HPDE6-E6E7 (cell line): ENCODE measurements around the gene RWDD2A.

Experiments used
- DNase-seq: peaks from one replicate; pipeline ENCODE4 v3.0.0; 2011; ENCODE audit warnings: missing footprints; ENCODE audit errors: extremely low spot score

The RWDD2A gene

DNA sequence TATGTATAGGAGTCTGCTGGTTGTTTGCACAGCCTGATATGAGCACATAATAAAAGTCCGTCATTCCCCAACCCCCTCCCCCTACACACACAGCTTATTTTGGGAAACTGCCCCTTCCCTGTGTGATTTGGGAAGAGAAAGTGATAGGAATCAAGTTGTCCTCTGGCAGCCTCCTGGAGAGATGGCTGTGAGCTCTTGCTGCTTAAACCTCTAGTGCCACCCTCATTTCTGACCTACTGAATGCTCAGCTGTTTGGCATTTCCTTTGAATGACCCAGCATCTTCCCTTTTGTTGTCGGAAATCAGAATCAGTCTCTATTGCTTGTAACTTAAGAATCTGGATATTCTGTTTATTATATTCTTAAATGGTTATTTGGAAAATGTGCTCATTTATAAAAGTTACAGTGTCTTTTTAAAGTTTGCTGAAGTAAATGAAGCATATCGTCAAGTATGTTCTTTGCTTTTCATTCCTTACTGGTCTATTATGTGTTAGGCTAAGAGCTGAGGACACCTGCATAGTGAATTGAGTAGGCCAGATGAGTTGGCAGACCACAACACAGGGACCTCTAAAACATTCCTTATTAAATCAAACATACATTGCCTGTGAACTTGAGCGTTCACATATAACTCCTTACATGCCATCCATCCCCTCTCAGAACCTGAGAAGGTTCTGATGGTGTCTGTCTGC is 5.5 kb downstream of the RWDD2A start:
- no peak for DNase-seq

DNA sequence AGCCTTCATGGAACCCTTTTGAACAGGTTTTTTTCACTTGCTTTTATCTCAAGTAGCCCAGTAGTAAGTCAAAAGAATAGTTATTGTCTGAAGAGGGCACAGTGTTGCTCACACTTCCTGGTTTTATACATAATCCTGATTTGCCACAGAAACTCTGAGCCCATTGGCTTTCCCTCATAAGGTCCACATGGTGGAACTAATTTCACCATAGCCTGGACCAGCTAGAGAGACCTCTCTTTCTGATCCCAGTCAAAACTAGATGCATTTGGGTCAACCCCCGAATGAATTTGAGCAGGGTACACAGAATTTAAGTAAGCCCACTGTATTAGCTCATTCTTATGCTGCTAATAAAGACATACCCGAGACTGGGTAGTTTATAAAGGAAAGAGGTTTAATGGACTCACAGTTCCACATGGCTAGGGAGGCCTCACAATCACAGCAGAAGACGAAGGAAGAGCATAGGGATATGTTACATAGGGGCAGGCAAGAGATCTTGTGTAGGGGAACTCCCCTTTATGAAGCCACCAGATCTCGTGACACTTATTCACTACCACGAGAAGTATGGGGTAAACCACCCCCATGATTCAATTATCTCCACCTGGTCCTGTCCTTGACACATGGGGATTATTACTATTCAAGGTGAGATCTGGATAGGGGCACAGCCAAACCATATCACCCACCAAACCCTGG is 6.2 kb downstream of the RWDD2A start:
- no peak for DNase-seq

DNA sequence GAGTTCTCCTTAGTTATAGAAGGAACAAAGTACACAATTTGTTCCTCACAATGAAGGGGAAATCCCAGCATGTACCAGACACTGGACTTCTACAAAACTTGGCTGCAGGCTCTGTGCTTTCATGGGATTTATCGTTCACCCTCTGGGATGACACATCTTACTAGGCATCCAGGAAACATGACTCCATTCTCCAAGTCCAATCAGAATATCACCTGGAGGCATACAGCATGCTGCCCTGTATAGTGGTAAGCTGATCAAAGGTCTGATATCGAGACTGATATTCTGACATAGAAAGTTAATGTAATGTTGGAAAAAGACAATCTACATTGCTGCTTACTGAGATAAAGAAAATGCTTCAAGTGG is 6.7 kb downstream of the RWDD2A start:
- DNase-seq, result peak; percentile 64

DNA sequence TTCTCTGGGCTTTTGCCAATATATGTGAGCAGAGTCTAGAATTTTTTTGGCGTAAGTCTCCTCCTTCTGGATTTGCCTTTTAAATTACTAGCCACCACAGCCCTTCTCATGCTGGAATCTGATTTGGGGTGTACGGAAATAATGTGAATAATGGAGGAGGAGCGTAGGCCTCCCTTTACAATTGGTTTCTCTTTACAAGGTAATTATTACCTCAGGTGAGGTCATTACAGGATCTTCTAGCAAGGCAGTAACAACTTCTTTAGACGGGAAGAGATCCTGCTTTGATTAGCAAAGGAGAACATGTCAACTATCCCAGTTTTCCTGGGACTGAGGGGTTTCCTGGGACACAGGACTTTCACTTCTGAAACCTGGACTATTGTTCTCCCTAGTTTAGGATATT is 8.9 kb downstream of the RWDD2A start:
- DNase-seq, result no peak

DNA sequence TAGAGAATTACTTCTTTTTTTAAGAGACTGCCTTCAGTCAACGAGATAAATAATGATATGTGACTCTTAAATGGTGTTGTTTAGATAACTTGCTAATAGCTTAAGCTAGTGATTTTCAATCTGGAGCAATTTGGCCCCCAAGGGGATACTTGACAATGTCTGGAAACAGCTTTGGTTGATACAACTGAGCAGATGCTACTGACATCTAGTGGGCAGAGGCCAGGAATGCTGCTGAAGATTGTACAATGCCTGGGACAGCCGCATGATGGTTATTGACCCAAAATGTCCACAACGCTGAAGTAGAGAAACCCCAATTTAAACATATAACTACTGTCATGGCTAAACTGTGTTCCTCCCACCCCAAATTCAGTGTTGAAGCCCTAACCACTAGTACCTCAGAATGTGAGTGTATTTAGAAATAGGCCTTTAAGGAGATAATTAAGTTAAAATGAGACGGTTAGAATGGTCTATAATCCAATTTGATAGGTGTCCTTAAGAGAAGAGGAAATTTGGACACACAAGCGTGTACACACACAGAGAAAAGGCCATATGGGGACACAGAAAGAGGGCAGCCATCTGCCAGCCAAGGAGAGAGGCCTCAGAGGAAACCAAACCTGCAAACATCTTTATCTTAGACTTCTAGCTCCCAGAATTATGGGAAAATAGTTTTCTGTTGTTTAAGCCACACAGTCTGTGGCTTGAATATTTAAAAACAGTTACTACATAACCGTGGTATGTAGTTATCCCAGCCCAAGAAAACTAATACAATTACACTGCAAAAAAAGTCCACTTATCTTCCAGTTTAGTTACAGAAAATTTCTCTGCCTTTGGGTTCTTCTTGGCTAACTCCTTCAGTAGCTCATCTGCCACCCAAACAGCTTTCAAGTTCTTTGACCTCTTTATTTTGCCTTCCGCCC is 22.2 kb downstream of the RWDD2A start:
- peak; percentile 49 for DNase-seq

DNA sequence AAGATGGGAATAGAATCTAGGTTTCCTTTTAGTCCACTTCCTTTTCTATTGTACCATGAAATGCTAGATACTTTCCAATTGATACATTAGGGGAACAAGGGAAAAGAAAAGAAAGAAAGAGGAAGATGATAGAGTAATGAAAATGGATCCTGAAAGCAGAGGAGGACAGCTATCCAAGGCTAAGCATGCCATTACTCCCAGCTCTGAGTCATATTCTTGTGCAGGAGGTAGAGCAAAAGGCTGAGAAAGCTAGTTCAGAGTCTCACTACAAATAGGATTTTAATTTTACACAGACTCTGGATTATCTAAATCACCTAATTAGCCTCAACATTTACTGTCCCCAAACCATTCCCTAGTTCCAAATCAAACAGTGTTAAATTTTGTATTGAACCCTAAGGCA is 23.6 kb downstream of the RWDD2A start:
- DNase-seq, result no peak

DNA sequence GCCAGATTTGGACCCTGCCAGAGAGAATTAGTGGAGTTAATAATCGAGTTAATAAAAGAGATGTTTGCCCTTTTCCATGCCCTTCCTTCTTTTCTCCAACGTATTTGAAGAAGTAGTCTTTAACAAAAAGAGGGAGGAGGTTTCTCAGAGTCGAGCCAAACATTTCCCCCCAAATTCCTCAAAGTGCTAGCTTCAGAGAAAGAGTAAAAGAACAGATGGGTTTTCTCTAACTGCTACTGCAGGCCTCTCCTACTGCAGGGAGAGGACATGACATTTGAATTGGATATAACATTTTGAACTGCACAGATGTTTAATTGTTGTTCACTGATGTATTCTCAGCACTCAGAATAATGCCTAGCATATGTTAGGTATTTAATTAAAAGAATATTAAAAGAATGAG is 25.5 kb downstream of the RWDD2A start:
- no peak for DNase-seq

DNA sequence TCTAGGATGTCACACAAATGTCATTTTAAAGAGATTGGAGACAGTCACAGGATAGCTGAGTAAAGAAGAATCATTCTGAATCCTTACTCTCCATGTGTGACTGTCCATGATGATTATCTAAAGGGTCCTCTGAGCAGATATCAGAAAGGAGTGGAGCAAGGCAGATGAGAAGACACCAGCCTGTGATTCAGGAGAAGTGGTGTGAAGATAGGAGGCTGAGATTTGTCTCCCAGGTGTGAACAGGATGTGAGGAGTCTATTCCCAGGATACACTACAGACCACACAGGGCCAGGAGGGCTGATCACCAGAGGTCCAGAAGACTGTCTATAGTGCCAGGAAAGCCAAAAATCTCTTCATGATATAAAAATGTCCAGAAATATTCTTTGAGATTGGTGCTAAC is 27.0 kb downstream of the RWDD2A start:
- DNase-seq, result no peak

DNA sequence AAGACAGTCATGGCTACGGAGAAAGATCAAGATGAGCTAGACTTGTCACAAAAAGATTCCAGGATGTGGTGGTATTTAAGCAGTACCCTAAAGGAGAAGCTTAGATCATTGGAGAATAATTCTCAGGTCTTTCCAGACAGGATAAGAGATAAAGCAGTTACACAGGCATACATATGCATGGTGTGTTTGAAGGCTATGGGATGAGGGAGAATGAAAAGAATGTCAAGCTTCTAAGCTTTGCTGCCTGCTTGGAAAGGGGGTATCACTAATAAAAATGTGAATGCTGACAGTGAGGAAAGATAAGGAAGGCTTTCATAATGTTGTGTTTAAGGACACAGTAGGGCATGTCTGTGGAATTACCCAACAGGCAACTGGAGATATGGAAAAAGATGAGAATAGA is 28.1 kb downstream of the RWDD2A start:
- DNase-seq, result no peak

DNA sequence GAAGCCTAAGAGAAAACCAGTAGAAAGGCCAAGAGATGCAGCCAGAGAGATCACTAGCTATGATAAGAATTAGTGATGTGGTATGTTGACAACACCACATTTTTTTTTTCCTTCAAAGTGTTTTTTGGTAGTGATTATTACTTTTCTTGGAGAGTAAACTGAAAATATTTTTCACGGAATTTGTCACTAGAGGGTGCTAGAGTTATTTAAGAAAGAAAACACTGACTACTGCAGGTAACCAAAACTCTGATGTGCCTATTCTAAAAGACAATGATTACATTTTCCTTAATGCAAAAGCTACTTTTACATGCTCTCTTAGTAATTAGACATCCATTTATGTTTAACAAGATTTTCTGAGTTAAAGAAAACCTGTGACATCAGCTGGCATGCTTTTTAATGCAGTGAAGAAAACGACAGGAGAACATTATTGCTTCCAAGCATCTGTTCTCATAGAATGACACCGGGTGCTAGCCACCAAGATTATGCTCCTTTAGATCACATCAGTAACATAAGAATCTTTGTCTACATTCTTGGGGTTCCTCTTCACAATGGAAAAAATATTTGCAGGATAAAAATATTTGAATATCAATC is 28.8 kb downstream of the RWDD2A start:
- DNase-seq, result no peak

DNA sequence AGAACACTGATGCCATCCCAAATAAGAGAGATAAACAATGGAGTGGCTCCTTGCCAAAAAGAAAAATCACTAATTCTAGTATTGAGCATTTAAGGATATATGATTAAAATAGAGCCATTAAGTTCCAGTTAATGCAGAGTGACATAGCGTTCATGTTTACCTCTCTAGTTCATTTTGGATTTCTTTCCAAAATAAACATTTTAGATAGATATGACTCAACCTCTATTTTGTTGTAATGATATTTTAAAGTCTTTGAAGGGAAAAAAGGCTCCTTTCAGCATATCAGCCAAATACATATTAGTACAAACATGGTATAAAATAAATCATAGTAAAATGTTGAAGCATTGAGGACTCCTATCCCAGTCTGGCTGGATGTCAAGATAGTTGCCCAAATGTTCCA is 33.4 kb downstream of the RWDD2A start:
- DNase-seq, result no peak

DNA sequence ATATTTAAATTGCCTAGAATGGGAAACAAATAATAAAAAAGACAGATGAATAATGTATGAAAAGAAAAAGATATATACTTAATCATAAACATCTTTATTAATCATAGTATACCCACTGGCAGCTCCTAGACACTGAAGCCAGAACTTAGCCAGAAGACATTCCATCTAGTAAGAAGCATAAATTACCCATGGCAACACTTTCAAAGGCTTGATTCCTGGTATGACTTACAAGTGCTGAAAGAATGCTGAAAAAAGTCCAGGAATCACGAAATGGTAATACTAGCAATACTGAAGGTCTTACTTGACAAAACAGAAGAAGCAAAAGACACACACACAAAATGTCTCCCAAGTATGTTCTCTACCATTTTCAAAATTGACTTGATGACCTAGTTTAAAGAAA is 38.0 kb downstream of the RWDD2A start:
- DNase-seq, result no peak

DNA sequence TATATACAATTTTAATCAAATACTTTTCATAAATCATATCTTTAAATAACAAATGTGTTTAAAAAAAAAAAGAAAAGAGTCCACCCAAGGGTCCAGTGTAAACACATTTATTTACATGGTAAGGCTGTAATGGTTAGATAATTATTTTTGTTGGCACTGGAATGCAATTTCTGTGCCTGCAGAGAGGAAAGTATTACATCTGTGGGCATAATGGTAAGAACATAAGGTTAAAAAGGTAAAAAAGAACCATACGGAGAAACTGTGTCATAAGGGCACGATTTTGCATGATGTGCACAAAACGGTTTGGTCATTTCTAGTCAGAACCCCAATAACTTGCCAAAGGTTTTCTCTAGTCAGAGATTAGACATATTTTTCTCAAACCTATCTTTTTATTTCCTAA is 54.3 kb downstream of the RWDD2A start:
- DNase-seq, result no peak
